Endometrial microvascular endothelial cells (primary cell): Measurements from ENCODE around the gene CTNNA3. TPM values are rescaled to one million over a fixed set of nuclear protein-coding genes. Genes with fewer than 3 reads are reported as not detected.

Source experiments
- in situ Hi-C: cut with HindIII; loops from 2 replicates; pipeline ENCODE4 v1.10.0; 2017; ENCODE audit warnings: low sequenced_read_pairs, low pct_unique_long_range_greater_than_20kb; ENCODE audit errors: inconsistent ontology term
- total RNA-seq: library from RNA; depleted of rRNA; stranded (reverse); fragments of >200 nt; gene quantifications from one replicate; pipeline ENCODE4 v1.2.3, GENCODE V29; 2015; ENCODE audit errors: inconsistent ontology term

Gene CTNNA3
- total RNA-seq, 1 donor from 2014 or later, result not detected

- in situ Hi-C loops, result no loop called here
Measured at GRCh38 chr10:66625709-66626590, 1070.0 kb downstream of the CTNNA3 start.

- in situ Hi-C loops, result no loop called here
Measured at GRCh38 chr10:66622050-66622449, 1073.9 kb downstream of the CTNNA3 start.

DNA sequence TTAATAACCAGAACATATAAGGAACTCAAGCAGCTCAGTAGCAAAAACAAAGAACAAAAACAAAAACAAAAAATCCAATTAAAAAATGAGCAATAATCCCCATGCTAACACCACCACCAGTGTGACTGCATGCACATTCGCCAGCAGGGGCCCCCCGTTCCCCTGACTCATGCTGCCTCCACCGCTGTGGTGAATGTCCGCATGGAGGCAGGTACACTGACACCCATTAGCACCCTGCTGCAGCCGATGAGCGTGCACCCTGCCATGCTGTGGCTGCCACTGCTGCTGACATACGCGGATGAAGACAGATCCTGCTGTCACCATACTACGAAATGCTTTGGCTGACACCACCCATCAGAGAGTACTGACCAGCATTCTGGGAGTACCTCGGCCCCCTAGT, 1091.8 kb downstream of the CTNNA3 start:
- in situ Hi-C loops, result no loop called here

DNA sequence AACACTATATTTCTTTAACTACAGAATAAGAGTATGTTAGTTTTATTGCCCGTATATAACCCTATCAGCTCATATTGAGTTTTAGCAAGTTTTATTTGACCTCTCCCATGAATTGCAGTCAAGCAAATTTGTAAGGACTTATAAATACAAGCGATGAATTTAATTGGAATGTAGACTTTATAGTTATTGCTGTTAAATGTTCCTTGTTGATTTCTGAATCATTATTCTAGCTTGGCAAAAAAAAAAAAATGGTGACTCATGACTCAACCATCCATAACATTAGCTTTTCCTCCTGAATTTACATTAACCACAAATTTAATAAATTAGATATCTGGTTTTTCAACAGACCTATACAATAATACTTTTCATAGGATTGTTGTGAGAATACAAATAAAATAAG, 1104.1 kb downstream of the CTNNA3 start:
- in situ Hi-C loops, result no loop called here

DNA sequence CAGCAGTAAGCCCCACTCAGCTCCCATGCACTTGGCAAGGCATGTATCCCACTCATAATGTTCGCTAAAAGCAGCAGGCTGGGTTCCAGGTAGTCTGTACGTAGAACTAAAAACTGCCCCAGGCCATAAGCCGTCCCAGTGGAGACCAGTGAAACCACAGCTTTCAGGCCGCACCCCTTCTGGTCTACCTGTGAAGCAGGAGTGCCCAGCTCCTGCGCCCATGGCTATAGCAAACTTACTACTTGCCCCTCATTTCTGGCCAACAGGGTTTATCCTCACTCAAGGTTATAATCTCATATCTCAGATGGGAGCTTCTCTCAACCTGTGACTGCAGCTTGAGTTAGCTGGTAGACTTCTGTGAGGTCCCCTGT, 1108.3 kb downstream of the CTNNA3 start:
- in situ Hi-C loops, result no loop called here

- in situ Hi-C loops, result no loop called here
Measured at GRCh38 chr10:66586897-66587679, 1108.9 kb downstream of the CTNNA3 start.

GRCh38 chr10:66586073-66586472, 1109.9 kb downstream of the CTNNA3 start:
- in situ Hi-C loops, result no loop called here

GRCh38 chr10:66575251-66575855, 1120.6 kb downstream of the CTNNA3 start:
- in situ Hi-C loops, result no loop called here

DNA sequence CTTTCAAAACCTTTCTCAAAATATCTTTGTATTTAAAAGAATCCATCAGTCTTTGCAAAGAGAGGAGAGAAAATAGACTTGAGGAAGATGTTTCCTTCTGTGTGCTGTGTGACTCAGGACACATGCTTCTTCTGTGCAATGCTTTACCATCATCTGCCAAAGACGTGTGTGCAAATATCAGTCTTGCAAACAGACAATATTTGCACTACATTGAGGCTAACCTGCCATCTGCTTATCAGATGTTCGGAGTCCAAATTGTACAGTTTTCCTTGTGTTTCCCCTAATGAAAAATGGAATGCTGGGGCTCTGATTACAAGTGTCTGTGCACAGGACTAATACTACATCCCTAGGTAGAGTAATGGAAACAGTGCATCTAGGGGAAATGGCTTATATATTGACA, 1123.3 kb downstream of the CTNNA3 start:
- in situ Hi-C loops, result no loop called here

DNA sequence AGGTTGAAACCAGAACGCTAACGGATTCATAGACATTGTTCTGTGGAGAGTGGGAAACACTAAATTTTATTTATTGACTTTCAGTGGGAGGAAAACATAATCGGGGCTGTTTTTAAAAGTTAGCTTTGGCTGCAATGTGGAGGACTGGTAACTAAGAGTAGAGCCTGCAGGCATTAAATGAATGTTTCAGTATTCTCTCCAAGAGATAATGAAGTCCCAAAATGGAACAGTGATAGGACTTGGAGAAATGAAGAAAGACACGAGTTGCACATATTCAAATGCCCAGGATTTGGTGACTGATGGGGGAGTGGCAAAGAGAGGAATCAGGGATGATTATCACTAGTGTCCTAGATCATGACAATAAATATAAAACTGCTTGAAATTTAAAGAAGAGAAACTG, 1130.0 kb downstream of the CTNNA3 start:
- in situ Hi-C loops, result no loop called here

GRCh38 chr10:66564287-66564686, 1131.7 kb downstream of the CTNNA3 start:
- in situ Hi-C loops, result no loop called here

DNA sequence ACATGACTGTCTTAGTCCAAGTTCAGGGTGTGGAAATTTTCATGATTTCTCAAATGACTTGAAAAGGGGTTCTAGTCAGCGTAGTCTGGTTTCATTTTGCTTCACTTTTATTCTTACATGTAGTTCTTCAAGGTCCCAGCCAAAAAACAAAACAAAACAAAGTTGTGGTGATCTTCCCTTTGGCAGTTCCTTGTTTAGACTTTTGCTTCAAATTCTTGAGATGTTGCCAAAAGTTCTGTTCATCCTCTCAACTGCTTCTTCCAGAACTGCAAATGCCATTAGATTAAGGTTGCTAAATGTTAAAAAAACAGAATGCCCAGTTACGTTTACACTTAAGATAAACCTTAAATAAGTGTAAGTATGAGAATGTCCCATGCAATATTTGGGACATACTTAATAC, 1140.9 kb downstream of the CTNNA3 start:
- in situ Hi-C loops, result no loop called here

GRCh38 chr10:66552331-66552730, 1143.7 kb downstream of the CTNNA3 start:
- in situ Hi-C loops, result no loop called here

DNA sequence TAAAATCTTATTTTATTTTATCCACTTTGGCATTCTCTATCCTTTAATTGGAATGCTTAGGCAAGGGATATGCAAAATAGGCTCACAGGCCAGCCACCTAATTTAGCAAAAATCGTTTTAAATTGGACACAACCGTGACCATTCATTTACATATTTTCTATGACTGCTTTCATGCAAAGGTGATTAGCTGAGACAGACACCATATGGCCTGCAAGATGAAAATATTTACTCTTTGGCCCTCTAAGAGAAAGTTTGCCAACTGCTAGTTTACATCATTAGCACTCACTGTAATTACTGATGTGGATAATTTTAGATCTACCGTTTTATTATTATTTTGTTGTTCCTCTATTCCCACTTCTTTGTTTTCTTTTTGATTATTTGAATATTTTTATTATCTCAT, 1145.6 kb downstream of the CTNNA3 start:
- in situ Hi-C loops, result no loop called here

DNA sequence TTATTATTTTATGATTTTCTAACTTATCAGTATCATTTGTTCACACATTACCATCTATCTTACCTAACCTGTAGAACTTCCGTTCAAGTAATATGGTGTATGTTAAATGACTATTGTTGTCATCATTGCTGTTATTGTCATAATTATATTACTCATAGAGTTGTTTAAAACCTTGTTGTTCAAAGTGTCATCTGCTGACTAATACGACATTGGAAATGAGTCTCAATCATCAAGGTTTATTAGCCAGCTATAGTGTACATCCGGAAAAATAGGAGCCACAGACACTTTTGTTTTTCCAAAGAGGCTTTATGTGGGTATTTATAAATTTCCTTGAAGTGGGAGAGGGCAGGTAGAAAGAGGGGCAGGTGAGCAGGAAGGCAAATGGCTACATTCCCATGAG, 1157.1 kb downstream of the CTNNA3 start:
- in situ Hi-C loops, result no loop called here

GRCh38 chr10:66538371-66538770, 1157.6 kb downstream of the CTNNA3 start:
- in situ Hi-C loops, result no loop called here

GRCh38 chr10:66537186-66537585, 1158.8 kb downstream of the CTNNA3 start:
- in situ Hi-C loops, result no loop called here

- in situ Hi-C loops, result no loop called here
Measured at GRCh38 chr10:66535439-66535838, 1160.6 kb downstream of the CTNNA3 start.

GRCh38 chr10:66534866-66535265, 1161.1 kb downstream of the CTNNA3 start:
- in situ Hi-C loops, result no loop called here

- in situ Hi-C loops, result no loop called here
Measured at GRCh38 chr10:66521506-66521905, 1174.5 kb downstream of the CTNNA3 start.
